Dermis blood vessel endothelial cell (primary cell): ENCODE measurements around the gene SPATA9. TPM values are rescaled to one million over a fixed set of nuclear protein-coding genes. Genes with fewer than 3 reads are reported as not detected.
A peak's percentile ranks its signal among the peaks of the same experiment; 100 is the strongest.
"Not testable (repeated sequence)": the region's sequence is repeated elsewhere in the genome, so short reads cannot be mapped to it uniquely, and the experiment has no call there.

ENCODE experiments used
- DNase-seq: peaks from one replicate; pipeline ENCODE4 v3.0.0; 2010
- total RNA-seq: library from RNA; depleted of rRNA; stranded (reverse); fragments of >200 nt; gene quantifications from 2 replicates; pipeline ENCODE4 v1.2.3, GENCODE V29; 2014

The SPATA9 gene
- total RNA-seq, 1 donor from 2014 or later, result not detected

DNA sequence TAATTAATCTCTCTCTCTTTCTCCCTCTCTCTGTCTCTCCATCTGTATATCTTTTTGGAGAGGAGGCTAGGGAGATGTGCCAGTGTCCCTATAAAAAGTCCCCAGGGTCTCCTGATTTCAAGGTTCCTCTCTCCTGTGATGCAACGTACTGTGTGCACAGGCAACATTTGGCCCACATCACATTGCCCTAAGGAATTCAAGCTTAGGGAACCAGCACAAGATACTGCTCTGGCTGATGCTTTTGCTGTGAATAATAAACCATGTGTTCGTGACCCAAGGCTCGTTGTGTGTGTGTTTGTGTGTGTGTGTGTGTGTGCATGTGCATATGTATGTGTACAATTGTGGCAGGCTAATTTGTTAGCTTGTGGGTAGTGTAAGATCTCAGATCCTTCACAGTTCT lies 9.7 kb downstream of the SPATA9 start:
- DNase-seq, result no peak

GRCh38 chr5:95672641-95673040 lies 10.2 kb downstream of the SPATA9 start:
- no peak for DNase-seq

DNA sequence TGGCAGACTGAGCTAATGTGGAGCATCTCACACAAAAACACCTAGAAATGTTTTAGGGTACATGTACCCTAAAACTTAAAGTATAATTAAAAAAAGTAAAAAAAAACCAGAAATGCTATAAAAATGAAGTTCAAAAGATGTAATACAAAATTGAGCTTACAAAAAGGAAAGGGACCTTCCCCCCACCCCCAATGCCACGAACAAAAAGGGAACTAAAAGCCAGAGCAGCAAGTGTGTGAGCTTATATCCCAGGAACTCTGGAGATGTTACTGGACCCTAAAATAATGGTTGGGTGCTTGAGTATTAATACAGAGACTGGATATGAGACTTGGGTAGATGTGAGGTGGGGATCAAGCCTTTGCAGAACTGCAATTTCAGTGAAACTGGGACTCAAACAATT lies 11.0 kb downstream of the SPATA9 start:
- no peak for DNase-seq

DNA sequence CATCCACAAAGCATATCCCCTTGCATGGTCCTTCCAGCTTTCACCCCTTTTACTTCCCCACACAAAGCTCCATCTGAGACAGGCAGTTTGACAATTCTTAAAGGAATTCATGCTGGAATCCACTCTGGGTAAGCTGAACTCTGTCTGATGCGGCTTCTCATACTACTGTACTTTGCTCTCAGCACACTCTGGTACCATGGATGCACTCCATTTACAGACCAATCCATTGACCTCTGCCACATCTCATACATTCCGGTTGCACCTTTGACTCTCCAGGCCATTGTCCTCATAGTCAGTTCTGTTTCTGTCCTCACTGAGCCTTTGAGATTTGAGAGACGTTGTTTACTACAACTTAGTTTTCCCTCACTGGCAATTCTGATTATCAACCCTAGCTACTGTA lies 12.2 kb downstream of the SPATA9 start:
- DNase-seq, result no peak

- no peak for DNase-seq
These were observed 12.8 kb downstream of the SPATA9 start for GRCh38 chr5:95669985-95670384.

DNA sequence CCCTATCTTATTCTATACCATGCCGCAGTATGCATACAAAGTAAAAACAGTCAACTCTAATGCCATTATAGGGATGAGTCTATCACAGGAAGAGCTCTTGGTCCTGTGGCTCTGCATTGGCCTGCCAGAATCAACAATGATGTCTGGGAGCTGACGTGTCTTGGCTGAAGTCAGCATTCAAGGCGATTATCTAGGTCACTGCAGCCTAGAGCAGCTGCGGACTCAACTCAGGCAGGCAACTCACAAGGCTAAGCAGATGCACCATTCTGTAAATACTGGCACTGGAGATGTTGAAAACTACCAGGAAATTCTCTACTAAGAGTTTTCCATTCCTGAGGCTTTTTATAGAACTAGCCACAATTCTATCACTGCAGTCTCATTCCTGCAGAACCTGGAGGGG lies 13.3 kb downstream of the SPATA9 start:
- peak; percentile 92 for DNase-seq

DNA sequence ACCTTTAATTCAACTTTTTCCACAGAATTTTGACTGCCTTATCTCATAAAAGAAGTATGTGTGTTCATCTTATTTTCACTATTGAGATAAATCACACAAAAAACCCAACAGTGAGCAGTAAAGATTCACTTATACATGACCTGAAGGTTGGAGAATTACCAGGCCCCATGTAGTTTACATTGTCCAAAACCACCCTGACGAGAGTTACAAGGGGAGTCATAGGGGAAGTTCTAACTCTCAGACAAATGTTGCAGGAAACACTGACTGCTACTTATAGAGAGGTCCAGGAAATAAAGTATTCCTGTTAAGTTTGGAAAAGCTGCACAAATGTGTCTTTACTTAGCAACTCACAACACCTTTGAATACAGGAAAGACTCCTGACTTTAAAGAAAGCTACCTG lies 14.1 kb downstream of the SPATA9 start:
- peak; percentile 71 for DNase-seq

GRCh38 chr5:95668216-95668615 lies 14.6 kb downstream of the SPATA9 start:
- DNase-seq, result peak; percentile 37

DNA sequence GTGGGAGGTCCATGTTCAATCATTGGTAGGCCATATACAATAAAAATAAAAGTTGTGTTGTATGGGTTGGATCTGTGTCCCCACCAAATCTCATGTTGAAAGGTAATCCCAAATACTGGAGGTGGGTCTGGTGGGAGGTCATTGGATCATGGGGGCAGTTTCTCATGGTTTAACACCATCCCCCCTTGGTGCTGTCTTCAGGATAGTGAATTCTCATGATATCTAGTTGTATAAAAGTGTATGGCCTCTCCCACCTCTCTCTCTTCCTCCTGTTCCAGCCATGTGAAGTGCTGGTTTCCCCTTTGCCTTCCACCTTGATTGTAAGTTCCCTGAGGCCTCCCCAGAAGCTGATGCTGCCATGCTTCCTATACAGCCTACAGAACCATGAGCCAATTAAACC lies 15.1 kb downstream of the SPATA9 start:
- DNase-seq, result no peak

GRCh38 chr5:95667061-95667618 lies 15.7 kb downstream of the SPATA9 start:
- no peak for DNase-seq

DNA sequence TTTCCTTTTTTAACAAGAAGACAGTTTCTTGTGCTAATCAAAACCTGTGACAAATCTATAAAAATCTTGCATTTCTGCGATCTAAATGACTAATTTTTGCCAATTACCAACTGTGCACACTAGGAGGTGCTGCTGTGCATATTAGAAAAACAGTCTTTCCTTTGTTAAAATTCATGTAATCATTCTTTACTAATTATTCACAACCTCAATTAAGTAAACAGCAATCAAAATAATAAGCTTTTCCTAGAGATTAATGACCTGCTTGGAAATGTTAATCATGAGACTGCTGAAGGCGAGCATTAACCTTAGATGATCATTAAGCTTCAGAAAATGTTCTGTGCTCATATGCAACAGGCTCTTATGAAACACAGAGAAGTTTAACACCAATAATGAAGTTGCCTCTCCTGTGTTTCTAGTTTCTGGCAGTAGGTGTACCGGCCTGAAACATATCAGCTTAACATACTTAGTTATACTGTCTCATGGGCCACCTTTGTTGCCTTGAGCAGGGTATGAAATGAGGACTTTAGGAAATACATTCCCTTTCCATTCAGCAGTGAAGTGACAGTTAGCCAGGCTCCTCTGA lies 18.5 kb downstream of the SPATA9 start:
- DNase-seq, result peak; percentile 59

GRCh38 chr5:95662946-95663345 lies 19.8 kb downstream of the SPATA9 start:
- DNase-seq, result no peak

- DNase-seq, result no peak
These were observed 22.7 kb downstream of the SPATA9 start for GRCh38 chr5:95660060-95660459.

GRCh38 chr5:95655575-95655974 lies 27.2 kb downstream of the SPATA9 start:
- DNase-seq, result no peak

GRCh38 chr5:95654196-95654595 lies 28.6 kb downstream of the SPATA9 start:
- no peak for DNase-seq

GRCh38 chr5:95652849-95653248 lies 29.9 kb downstream of the SPATA9 start:
- DNase-seq, result no peak

DNA sequence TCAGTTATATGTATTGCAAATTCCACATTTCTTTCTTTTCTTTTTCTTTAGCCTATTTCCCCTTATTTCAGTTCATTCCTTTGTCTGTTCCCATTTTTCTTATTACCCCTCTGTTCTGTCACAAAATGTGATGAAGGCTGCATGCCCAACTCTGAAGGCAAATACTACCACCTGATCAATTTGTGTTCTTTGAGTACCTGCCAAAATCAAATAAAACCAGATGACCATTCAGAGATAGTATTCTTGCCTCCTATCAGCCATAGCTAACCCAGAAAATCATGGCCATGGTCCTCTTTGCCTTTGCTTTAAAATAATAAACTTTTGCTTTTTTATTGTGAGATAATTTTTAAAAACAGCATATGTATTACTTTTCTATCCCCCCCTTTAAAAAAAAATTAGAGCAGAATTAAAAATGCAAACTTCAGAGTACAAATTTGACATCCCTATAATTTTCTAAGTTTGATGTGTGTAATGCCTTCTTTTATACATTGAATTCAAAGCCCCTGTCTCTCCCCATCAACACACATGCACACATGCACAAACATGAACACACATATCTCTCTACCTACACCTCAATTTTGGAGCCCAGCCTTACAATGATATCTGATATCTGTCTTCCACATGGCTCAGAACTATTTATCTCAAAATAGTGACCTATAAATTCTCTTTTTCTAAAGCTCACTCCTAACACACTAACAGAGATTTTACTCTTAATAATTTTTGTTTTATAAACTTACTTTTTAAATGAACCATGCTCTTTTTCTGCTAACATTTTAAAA lies 32.8 kb downstream of the SPATA9 start:
- DNase-seq, result no peak

DNA sequence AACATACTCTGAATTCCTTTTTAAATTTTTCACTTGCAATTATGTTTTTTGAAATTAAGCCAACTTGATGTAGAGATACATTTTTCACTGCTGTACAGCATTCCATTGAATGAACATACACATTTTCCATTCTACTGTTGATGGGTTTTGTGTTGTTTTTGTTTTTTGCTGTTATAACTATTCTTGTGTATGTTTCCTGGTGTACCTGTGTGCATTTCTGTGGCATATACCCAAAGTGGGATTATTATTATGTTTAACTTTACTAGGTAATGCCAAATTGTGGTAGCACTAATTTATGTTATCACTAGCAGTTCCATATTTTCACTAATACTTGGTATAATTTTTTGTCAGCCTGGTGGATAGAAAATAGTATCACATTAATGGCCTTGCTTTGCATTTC lies 33.5 kb downstream of the SPATA9 start:
- DNase-seq, result no peak

GRCh38 chr5:95647886-95648860 lies 34.6 kb downstream of the SPATA9 start:
- DNase-seq, result no peak

DNA sequence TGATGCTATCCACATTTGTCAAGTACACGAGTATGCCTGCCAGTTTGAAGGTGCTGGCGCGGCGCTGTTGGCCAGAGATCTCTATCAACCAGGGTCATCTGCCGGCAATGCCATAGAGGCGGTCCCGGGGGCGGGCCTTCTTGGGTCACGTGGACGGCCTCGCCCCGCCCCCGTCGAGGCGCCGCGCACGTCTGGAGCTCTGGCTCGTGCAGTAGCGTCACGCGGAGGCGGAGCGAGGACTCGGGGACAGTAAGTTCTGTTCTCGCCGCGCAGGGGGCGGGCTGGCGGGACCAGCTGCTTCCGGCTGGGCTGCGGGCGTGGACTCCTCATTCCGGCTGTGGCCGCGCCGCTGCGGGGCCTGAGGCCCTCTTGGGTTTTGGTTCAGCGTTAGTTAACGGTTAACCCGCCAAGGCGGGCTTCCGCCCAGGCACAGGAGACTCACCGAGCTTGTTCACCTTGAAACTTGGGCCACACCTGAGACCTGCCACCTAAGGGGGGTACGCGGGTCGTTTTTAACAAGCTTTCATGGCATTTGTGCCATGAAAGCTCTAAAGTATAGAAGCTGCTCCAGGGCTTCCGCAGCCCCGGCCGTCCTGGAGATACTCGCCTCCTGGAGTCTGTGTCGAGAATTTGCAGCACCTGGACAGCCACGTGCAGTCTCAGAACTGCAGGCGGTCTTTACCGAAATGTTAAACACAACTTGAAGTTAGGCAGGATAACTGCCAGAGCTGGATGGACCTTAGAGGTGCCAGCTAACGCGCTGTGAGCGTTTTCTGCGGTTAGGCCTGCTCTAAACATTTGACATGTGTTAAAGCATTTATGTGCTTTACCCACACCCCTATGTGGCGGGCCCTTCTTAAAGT lies 36.0 kb downstream of the SPATA9 start, which contains the start of gene RFESD:
TSS of gene RFESD (plus strand) at position 209 of the 863 bp plus-strand sequence. CDS start 5,495 bp downstream, outside the sequence.
- DNase-seq, result peak; percentile 97

DNA sequence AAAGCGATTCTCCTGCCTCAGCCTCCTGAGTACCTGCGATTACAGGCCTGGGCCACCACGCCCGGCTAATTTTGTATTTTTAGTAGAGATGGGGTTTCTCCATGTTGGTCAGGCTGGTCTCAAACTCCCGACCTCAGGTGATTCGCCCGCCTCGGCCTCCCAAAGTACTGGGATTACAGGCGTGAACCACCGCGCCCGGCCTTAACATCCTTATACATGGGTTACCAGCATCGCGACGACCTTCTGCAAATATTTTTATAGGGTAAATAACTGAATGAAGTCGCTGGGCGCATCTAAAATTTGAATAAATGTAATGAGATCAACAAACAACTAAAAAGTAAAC lies 36.6 kb downstream of the SPATA9 start:
- not testable (repeated sequence) for DNase-seq
